Esophagus (tissue), 2 donors: ENCODE data around the gene QRICH1. TPM values are rescaled to one million over a fixed set of nuclear protein-coding genes. Genes with fewer than 3 reads are reported as not detected.

ENCODE experiments used
- H3K27ac ChIP-seq, 2 donors: one replicate each; pipeline ENCODE4 v1.5.1; 2013; ENCODE audit warnings: low read depth in 2 of 2, mild to moderate bottlenecking in 2 of 2, inconsistent platforms in 1 of 2, low read length in 1 of 2, moderate library complexity in 1 of 2
- H3K27me3 ChIP-seq, 2 donors: one replicate each; pipeline ENCODE4 v1.6.1; 2013; ENCODE audit warnings: low read length in 2 of 2, control low read depth in 1 of 2, mild to moderate bottlenecking in 1 of 2; ENCODE audit not compliant: insufficient read depth in 2 of 2, control insufficient read depth in 1 of 2
- H3K36me3 ChIP-seq, 2 donors: one replicate each; pipeline ENCODE4 v1.6.1; 2013; ENCODE audit warnings: low read length in 1 of 2; ENCODE audit not compliant: control insufficient read depth in 2 of 2, insufficient read depth in 2 of 2
- H3K4me1 ChIP-seq, 2 donors: one replicate each; pipeline ENCODE4 v1.6.1; 2013; ENCODE audit warnings: low read length in 1 of 2; ENCODE audit not compliant: control insufficient read depth in 2 of 2, insufficient read depth in 2 of 2
- H3K4me3 ChIP-seq, 2 donors: one replicate each; pipeline ENCODE4 v1.5.1; 2013; ENCODE audit warnings: low read length in 2 of 2, mild to moderate bottlenecking in 2 of 2, low read depth in 1 of 2, moderate library complexity in 1 of 2
- H3K9me3 ChIP-seq, 2 donors: one replicate each; pipeline ENCODE4 v1.6.1; 2013; ENCODE audit warnings: mild to moderate bottlenecking in 2 of 2, low read depth in 1 of 2, low read length in 1 of 2, moderate library complexity in 1 of 2; ENCODE audit not compliant: control insufficient read depth in 2 of 2, insufficient read depth in 1 of 2
- WGBS, 2 donors: extraction: QIAGEN DNeasy Blood & Tissue Kit; methylation state at CpG; one replicate each; pipeline ENCODE4 v1.1.7; 2013; 5-methylcytosine and 5-hydroxymethylcytosine counted together
- polyA plus RNA-seq, 2 donors: library from polyadenylated mRNA; stranded (reverse); fragments of 200-250 nt; gene quantifications; one replicate each; pipeline ENCODE4 v1.2.3, GENCODE V29; 2013
- donor health status: healthy with polysubstance abuse.
- donor health status: Bipolar disorder and iron deficiency.

Gene QRICH1
- polyA plus RNA-seq, 2 donors, result 31.9 to 38.2 TPM

- H3K27ac ChIP-seq, result peak overlapping the region; percentile 97 to 99
- WGBS, 2 donors, result 0 to 1% methylated on average over 9 of the region's 9 CpGs
- H3K27me3 ChIP-seq, result no peaks in the 10 kb centered on the region
- H3K4me1 ChIP-seq, result peaks cover 12 to 13% of the 10 kb centered on the region in 2 donors
- H3K36me3 ChIP-seq, result peaks cover 34 to 64% of the 10 kb centered on the region in 2 donors
- peak overlapping the region; percentile 96 to 100 for H3K4me3 ChIP-seq
- no peaks in the 10 kb centered on the region for H3K9me3 ChIP-seq
Observed at GRCh38 chr3:49120096-49120437, 26.2 kb upstream of the QRICH1 start.

- peak overlapping the region in 1 of 2 donors; percentile 96 for H3K4me3 ChIP-seq
- peak overlapping the region; percentile 97 to 99 for H3K27ac ChIP-seq
- H3K9me3 ChIP-seq, result no peaks in the 10 kb centered on the region
- WGBS, 2 donors, result 46 to 49% methylated on average over 3 of the region's 3 CpGs
- H3K27me3 ChIP-seq, result no peaks in the 10 kb centered on the region
- peaks cover 37 to 64% of the 10 kb centered on the region in 2 donors for H3K36me3 ChIP-seq
- peaks cover 12 to 13% of the 10 kb centered on the region in 2 donors for H3K4me1 ChIP-seq
Observed at GRCh38 chr3:49119439-49119838, 25.6 kb upstream of the QRICH1 start.

GRCh38 chr3:49119036-49119435, 25.2 kb upstream of the QRICH1 start:
- Histone ChIP-seq H3K4me3 (no peak overlapping the region), H3K9me3 (no peaks in the 10 kb centered on the region), H3K4me1 (peaks cover 12 to 13% of the 10 kb centered on the region in 2 donors), H3K36me3 (peaks cover 37 to 65% of the 10 kb centered on the region in 2 donors), H3K27ac (peak overlapping the region; percentile 97 to 99), H3K27me3 (no peaks in the 10 kb centered on the region)
- 61 to 72% methylated on average over 10 of the region's 10 CpGs for WGBS, 2 donors

GRCh38 chr3:49112262-49112661, 18.4 kb upstream of the QRICH1 start:
- H3K27ac ChIP-seq, result no peak overlapping the region
- peaks cover 35 to 89% of the 10 kb centered on the region in 2 donors for H3K36me3 ChIP-seq
- no peaks in the 10 kb centered on the region for H3K4me1 ChIP-seq
- H3K9me3 ChIP-seq, result no peaks in the 10 kb centered on the region
- WGBS, 2 donors, result 86 to 88% methylated on average over 14 of the region's 14 CpGs
- no peak overlapping the region for H3K4me3 ChIP-seq
- no peaks in the 10 kb centered on the region for H3K27me3 ChIP-seq

GRCh38 chr3:49111347-49111746, 17.5 kb upstream of the QRICH1 start:
- H3K4me1 ChIP-seq, result no peaks in the 10 kb centered on the region
- no peak overlapping the region for H3K4me3 ChIP-seq
- no peaks in the 10 kb centered on the region for H3K9me3 ChIP-seq
- H3K36me3 ChIP-seq, result peaks cover 26 to 81% of the 10 kb centered on the region in 2 donors
- no peaks in the 10 kb centered on the region for H3K27me3 ChIP-seq
- WGBS, 2 donors, result 75 to 77% methylated on average over 6 of the region's 6 CpGs
- no peak overlapping the region for H3K27ac ChIP-seq

GRCh38 chr3:49110780-49111179, 16.9 kb upstream of the QRICH1 start:
- H3K9me3 ChIP-seq, result no peaks in the 10 kb centered on the region
- no peak overlapping the region for H3K27ac ChIP-seq
- H3K27me3 ChIP-seq, result no peaks in the 10 kb centered on the region
- peaks cover 20 to 79% of the 10 kb centered on the region in 2 donors for H3K36me3 ChIP-seq
- H3K4me1 ChIP-seq, result no peaks in the 10 kb centered on the region
- WGBS, 2 donors, result 85 to 86% methylated on average over 13 of the region's 13 CpGs
- no peak overlapping the region for H3K4me3 ChIP-seq

GRCh38 chr3:49108346-49108745, 14.5 kb upstream of the QRICH1 start:
- H3K4me1 ChIP-seq, result peaks cover 2 to 7% of the 10 kb centered on the region in 2 donors
- WGBS, 2 donors, result 77 to 81% methylated on average over 14 of the region's 14 CpGs
- no peak overlapping the region for H3K4me3 ChIP-seq
- H3K36me3 ChIP-seq, result peaks cover 12 to 56% of the 10 kb centered on the region in 2 donors
- H3K9me3 ChIP-seq, result no peaks in the 10 kb centered on the region
- no peak overlapping the region for H3K27ac ChIP-seq
- no peaks in the 10 kb centered on the region for H3K27me3 ChIP-seq

- 2% methylated on average over 50 of the region's 50 CpGs for WGBS, 2 donors
- Histone ChIP-seq H3K36me3 (peaks cover 22 to 45% of the 10 kb centered on the region in 2 donors), H3K4me1 (peaks cover 5 to 11% of the 10 kb centered on the region in 2 donors), H3K27me3 (no peaks in the 10 kb centered on the region), H3K27ac (peak within 1 kb of the TSS; percentile 90 to 96), H3K9me3 (no peaks in the 10 kb centered on the region), H3K4me3 (peak within 1 kb of the TSS; percentile 96 to 98)
Observed at GRCh38 chr3:49104427-49105291, 10.8 kb upstream of the QRICH1 start, which contains the start of gene QARS1. QARS1 (minus strand) TSS chr3:49104757; CDS start chr3:49104733, 24 bp downstream.

GRCh38 chr3:49104052-49104426, 10.2 kb upstream of the QRICH1 start:
- Histone ChIP-seq H3K27ac (peak overlapping the region; percentile 90 to 96), H3K36me3 (peaks cover 28 to 46% of the 10 kb centered on the region in 2 donors), H3K4me3 (peak overlapping the region; percentile 96 to 98), H3K9me3 (no peaks in the 10 kb centered on the region), H3K4me1 (peaks cover 5 to 11% of the 10 kb centered on the region in 2 donors), H3K27me3 (no peaks in the 10 kb centered on the region)
- WGBS, 2 donors, result 3 to 4% methylated on average over 8 of the region's 8 CpGs
